GM23338 (cell line): ENCODE measurements around the gene SLAIN1.

Source experiments
- CREB1 ChIP-seq: fragments of 250-450 bp; sonication (Bioruptor Pico); IDR thresholded peaks from 2 replicates; pipeline ENCODE4 v1.5.0; 2020; ENCODE audit warnings: low read depth, mild to moderate bottlenecking, moderate library complexity
- CTCF ChIP-seq, 2 experiments: fragments of 200-600 bp in 1 of 2; sonication (generic) in 1 of 2; conservative IDR thresholded peaks; 2 replicates each; pipeline versions ENCODE4 v1.5.1 to v1.6.1; 2016 to 2017; ENCODE audit warnings: antibody characterized with exemption in 2 of 2, low read depth in 2 of 2, mild to moderate bottlenecking in 2 of 2, moderate library complexity in 1 of 2
- EZH2 ChIP-seq: fragments of 200-600 bp; sonication (generic); IDR thresholded peaks from one replicate; pipeline ENCODE4 v1.8.0; 2017; ENCODE audit warnings: antibody characterized with exemption, mild to moderate bottlenecking, low read depth; ENCODE audit not compliant: unreplicated experiment
- EZH2phosphoT487 ChIP-seq: fragments of 200-600 bp; sonication (generic); IDR thresholded peaks from one replicate; pipeline ENCODE4 v1.8.1; 2018; ENCODE audit warnings: antibody characterized with exemption; ENCODE audit not compliant: unreplicated experiment
- POLR2AphosphoS5 ChIP-seq: IDR thresholded peaks from 2 replicates; pipeline ENCODE4 v1.6.1; 2016; ENCODE audit warnings: antibody characterized with exemption, low read depth
- REST ChIP-seq: IDR thresholded peaks from one replicate; pipeline ENCODE4 v1.6.1; 2018; ENCODE audit warnings: antibody characterized with exemption; ENCODE audit not compliant: unreplicated experiment

- TF ChIP-seq EZH2 (no peak), CTCF (conservative IDR thresholded peaks at IDR 0.05; ENCODE audit: low read depth in 2 of 2) (no peak), EZH2phosphoT487 (no peak), REST (no peak), CREB1 (no peak), POLR2AphosphoS5 (no peak)
These were observed 32.2 kb downstream of the SLAIN1 start for GRCh38 chr13:77729502-77730221.
